GOT3 (cell line): ENCODE measurements around the gene SLC41A2.

Experiments
- DNase-seq: peaks from one replicate; lab custom pipeline; 2025; ENCODE audit warnings: mixed read lengths; lab: John Stamatoyannopoulos, UW

The SLC41A2 gene

DNA sequence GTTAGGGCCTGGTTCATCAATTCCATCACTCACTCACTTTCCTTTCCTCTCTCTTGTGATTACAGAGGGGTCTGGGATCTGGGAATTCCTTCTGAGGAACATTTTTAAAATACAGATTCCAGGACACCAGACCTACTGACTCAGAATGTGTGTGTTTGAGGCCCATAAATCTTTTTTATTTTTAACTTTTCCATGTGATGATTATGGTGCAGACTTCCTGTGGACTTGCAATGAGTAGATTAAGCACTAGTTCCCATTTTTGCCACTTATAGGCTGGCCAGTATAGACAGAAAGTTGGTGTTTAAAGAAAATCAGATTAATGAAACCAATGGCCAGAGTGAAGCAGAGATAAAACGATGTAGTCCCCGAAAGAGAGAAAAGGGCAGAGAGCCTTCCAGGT, 28.1 kb downstream of the SLC41A2 start:
- no peak for DNase-seq

DNA sequence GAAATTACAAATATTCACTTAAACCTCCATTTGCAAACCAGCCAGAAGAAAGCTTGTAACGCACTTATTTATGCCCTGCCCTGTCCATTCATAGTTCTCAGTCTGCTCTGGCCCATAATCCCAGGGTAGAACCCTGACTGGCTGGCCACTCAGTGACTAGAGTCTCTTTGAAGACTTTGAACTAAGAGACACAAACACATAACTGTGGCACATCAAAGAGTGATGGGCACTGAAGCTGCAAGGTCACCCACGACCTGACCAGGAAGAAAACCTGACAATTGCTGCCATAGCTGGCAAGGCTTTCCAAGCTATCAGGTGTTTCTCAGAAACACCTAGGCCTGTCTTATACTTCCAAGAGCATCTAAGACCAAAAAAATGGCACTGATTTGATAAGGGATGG, 28.7 kb downstream of the SLC41A2 start:
- no peak for DNase-seq

DNA sequence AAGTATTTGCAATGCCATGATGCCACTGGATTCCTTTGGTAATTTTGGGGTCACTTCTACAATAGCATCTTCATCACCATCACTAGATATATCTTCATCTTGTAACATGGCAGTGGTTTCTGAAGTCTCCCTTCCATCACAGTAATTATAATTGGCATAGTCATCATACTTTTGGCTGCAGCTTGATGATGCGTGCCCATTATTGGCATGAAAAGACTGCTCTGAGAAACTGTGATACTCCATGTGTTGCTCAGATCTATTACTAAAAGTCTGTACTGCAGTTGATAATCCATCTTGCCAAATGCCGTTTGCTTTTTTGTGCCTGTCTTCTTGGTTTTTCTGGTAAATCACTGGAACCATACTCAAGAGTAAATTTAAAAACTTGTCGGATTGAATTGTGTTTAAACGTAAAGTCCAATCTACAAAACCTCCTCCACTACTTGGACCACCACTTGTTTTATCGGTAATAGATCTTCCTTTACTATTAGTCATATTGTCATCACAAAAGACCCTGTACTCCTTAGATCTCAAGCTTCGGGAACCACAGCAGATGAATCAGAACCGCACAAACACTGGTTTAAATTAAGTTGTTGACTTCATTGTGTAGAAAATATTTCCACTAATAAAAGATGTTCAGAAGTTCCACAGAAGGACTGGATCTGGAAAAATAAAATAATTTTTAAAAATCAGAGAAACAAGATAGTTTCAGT, 29.9 kb downstream of the SLC41A2 start:
- DNase-seq = no peak

DNA sequence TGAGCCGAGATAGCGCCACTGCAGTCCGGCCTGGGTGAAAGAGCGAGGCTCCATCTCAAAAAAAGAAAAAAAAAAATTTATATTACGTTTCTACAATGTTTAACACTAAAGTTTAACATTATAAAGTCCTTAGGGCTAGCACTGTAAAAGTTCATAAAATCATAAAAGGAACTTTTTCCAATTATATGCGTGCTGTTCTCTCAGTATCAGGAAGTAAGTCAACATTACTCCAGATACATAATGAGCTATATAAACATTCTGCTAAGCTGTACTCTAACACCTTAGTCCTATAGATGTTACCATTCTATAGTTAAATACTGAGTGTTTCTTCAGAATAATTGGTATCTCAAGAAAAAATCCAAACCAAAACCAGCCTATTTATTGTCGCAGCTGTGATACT, 32.6 kb downstream of the SLC41A2 start:
- DNase-seq = no peak

DNA sequence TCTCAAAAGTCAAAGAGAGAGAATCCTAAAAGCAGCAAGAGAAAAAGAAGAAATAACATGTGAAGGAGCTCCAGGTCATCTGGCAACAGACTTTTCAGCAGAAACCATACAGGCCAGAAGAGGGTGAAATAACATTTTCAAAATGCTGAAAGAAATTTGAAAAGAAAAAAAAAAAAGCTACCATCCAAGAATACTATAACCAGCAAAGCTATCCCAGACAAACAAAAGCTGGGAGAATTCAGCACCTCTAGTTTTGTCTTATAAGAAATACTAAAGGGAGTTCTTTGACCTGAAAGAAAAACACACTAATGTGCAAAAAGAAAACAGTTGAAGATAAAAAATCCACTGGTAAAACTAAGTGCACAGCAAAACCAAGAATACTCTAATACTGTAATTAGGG, 36.8 kb downstream of the SLC41A2 start:
- no peak for DNase-seq

DNA sequence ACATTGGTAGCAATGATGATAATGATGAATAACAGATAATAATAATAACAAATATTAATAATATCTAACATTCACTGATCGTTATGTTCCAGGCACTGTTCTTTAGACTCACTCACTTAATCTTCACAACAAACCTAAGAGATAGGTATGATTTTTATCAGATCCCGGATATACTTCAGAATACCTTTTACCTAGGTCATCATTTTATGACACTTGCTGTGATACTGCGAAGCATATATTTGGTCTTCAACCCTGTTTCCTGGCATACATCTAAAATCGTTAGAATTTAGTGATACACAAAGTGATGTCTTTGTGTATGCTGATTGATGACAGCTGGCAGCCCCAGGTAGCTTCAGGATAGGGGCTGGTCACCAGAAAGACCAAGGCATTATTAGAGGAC, 46.1 kb downstream of the SLC41A2 start:
- DNase-seq = no peak

DNA sequence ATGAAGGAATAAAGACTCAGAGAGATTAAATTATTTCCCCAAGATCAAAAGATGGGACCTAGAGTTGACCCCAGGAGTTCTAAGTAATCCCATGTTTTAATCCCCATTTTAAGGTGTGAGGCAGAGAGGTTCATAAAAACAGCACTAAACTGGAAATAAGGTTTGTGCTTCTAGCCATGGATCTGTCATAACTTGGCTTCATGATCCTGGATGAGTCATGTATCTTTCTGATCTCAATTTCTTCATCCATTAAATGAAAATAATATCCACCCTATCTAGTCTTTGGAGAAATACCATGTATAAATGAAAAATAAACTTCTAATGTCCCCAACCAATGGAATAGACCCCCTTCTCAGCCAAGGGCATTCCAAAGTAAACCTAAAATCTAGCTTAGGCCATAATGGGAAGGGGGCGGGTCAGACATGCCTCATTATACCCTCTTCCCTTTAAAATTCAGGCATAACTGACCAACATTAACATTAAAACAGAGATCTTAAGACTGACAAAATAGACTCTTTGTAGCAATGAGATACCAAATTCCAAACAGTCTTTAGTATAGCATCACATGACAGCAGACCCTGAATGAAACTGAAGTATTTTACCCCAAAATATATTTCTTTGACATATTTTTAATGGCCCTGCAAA, 47.8 kb downstream of the SLC41A2 start:
- DNase-seq = no peak

- no peak for DNase-seq
Observed at GRCh38 chr12:104909761-104910160, 48.3 kb downstream of the SLC41A2 start.
